C4-2B (cell line): ENCODE measurements around the gene NDRG3.

Source experiments
- ZFX ChIP-seq: fragments of 450-650 bp; IDR thresholded peaks from 2 replicates; pipeline ENCODE4 v1.6.1; 2017
- TF ChIP-seq, protein P1 (sequence below): fragments of 450-650 bp; conservative IDR thresholded peaks from 2 replicates; pipeline ENCODE4 v1.5.1; 2017; ENCODE audit warnings: mild to moderate bottlenecking

- TF ChIP-seq, protein P1, sequence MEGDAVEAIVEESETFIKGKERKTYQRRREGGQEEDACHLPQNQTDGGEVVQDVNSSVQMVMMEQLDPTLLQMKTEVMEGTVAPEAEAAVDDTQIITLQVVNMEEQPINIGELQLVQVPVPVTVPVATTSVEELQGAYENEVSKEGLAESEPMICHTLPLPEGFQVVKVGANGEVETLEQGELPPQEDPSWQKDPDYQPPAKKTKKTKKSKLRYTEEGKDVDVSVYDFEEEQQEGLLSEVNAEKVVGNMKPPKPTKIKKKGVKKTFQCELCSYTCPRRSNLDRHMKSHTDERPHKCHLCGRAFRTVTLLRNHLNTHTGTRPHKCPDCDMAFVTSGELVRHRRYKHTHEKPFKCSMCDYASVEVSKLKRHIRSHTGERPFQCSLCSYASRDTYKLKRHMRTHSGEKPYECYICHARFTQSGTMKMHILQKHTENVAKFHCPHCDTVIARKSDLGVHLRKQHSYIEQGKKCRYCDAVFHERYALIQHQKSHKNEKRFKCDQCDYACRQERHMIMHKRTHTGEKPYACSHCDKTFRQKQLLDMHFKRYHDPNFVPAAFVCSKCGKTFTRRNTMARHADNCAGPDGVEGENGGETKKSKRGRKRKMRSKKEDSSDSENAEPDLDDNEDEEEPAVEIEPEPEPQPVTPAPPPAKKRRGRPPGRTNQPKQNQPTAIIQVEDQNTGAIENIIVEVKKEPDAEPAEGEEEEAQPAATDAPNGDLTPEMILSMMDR: no peak
- no peak for TF ChIP-seq ZFX
Observed at GRCh38 chr20:36607586-36608387, 138.1 kb downstream of the NDRG3 start.
